Astrocyte of the spinal cord (primary cell): Measurements from ENCODE around the gene AFG1L.
"Not testable (repeated sequence)": the region's sequence is repeated elsewhere in the genome, so short reads cannot be mapped to it uniquely, and the experiment has no call there.

Experiments used
- DNase-seq: peaks from one replicate; pipeline ENCODE4 v3.0.0; 2011; ENCODE audit warnings: low read depth, low spot score
- H3K4me3 ChIP-seq: 2 replicates; pipeline ENCODE4 v1.5.1; 2011; ENCODE audit warnings: low read depth, mild to moderate bottlenecking, low read length, moderate library complexity
- CTCF ChIP-seq: IDR thresholded peaks from 2 replicates; pipeline ENCODE4 v1.5.1; 2012; ENCODE audit warnings: low read depth, mild to moderate bottlenecking, low read length, inconsistent platforms
- in situ Hi-C: cut with HindIII; loops from 2 replicates; pipeline ENCODE4 v1.10.0; 2017; ENCODE audit warnings: low sequenced_read_pairs

Gene AFG1L

GRCh38 chr6:108366236-108366635 lies 71.4 kb downstream of the AFG1L start:
- TF ChIP-seq CTCF = no peak

DNA sequence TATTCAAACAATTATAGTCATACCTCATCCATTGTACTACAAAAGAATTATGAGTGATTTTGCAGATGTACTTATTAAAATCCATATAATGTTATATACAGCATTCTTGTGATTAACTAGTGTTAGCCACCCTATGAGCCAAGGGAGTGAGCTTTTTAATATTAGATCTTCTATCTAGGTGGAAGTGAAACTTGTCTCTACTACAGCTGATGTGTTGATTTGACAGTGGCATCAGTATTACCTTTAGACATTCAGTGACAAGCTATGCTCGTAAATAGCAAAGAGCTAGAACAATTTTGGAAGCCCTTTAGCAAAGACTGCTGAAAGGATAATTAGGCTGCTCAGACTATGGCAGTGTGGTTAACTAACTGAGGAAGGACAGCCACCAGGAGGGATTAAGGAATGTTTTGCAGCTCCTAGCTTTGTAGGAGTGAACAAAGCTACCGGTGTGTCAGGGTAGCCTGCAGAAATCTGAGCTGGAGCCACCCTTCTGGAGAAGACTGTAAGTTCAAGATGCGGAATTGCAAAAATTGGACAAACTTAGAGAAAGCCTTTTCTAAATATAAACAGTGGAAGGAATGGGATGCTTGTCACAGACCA lies 73.7 kb downstream of the AFG1L start:
- no peak for DNase-seq
- in situ Hi-C loops = no loop called here
- H3K4me3 ChIP-seq = no peak overlapping the region
- no peak for TF ChIP-seq CTCF

More at GRCh38 chr6:108366236-108366635, 71.4 kb downstream of the AFG1L start:
- H3K4me3 ChIP-seq = no peak overlapping the region
- in situ Hi-C loops = no loop called here
- no peak for DNase-seq

DNA sequence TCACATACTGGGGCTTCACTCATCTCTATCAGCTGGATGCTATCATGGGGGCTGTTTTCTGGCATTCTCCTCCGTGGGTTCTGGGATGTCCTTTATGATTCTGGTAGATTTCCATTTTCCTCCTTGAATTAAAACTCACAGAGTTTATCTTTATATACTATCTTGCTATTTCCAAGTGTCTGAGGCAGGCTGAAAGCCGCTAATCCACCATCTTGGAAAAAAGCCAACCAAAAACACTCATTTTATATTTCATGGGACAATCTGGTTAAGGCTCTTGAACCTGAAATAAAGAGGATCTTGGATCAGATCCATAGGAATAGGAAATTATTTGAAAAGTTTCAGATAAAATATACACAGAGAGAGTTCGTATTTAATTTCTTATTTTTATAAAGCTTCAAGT lies 86.0 kb downstream of the AFG1L start:
- in situ Hi-C loops = no loop called here
- DNase-seq = no peak
- H3K4me3 ChIP-seq = no peak overlapping the region
- TF ChIP-seq CTCF = no peak

DNA sequence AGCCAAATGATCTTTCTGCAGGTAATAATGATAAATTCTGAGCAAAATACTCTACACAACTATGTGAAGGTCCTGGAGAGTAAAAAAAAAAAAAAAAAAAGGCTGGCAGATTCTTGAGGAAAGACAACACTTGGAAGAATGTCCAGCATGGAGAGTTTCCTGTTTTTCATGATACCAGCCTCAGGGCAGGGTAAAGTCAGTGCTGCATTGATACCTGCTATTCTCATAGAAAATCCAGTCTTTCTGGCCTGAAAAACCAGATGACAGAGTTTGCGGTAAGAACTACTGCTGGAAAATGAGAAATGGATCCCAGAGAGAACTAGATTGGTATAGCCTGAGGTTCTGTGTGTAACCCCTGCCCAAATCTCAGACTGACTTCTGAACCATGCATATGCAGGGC lies 89.1 kb downstream of the AFG1L start:
- H3K4me3 ChIP-seq = no peak overlapping the region
- no peak for TF ChIP-seq CTCF
- in situ Hi-C loops = no loop called here
- DNase-seq = no peak

- DNase-seq, in situ Hi-C loops, H3K4me3 ChIP-seq: not testable (repeated sequence)
Observed at GRCh38 chr6:108389190-108389589, 94.3 kb downstream of the AFG1L start.

DNA sequence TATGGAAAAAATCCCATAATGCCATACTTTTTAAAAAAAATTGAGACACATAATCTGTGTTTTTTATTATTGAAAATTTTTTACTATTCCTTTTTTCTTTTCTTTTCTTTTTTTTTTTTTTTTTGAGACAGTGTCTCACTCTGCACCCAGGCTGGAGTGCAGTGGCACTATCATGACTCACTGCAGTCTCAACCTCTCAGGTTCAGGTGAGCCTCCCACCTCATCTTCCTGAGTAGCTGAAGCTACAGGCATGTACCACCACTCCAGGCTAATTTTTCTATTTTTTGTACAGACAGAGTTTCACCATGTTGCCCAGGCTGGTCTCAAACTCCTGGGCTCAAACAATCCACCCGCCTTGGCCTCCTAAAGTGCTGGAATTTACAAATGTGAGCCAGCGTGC lies 100.4 kb downstream of the AFG1L start:
- no peak overlapping the region for H3K4me3 ChIP-seq
- no peak for DNase-seq
- TF ChIP-seq CTCF = no peak
- in situ Hi-C loops = no loop called here

DNA sequence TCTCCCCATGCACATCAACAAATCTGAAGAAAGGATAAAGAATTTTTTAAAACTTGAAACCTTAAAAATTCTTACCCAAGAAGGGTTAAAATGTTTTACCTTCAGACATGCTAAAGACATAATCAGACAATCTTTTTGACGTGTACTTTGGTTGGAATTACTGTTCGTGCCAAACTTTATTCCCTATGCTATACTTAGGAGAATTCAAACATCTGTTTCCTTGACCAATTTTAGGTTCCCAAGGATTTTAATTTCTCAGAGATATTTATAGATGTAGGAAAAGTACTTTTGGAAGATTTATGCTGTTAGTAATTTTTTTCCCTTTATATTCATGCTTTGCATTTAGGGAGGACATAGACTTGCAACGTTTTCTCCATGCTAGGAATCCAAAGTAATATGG lies 108.4 kb downstream of the AFG1L start:
- TF ChIP-seq CTCF = no peak
- in situ Hi-C loops = no loop called here
- no peak overlapping the region for H3K4me3 ChIP-seq
- DNase-seq = no peak
